ENCODE data around the gene PRSS23.

PRSS23 gene

DNA sequence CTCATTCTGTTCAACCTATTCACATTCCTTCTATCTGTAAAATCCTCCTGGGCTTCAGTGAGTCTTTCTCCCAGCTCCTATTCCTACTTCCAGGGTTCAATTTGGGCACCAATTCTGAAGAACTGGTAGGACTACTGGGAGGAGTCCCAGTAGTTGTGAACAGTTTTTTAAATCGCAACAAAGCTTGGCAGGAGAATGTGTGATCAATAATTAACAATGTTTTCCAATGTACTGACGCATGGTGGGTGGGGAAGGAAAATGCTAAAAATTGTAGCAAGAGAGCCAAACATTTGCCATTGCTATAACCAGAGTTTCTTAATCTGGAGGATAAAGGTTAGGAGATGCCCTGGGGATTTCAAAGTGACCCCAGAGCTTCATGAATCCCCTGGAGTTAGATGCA lies 27.3 kb upstream of the PRSS23 start:
- Histone ChIP-seq H3K4me3 (ENCODE audit: low read length in 2 of 2) (no peak overlapping the region), H3K9me3 (ENCODE audit: control insufficient read depth in 2 of 2, low read length in 2 of 2) (no peaks in the 10 kb centered on the region), H3K4me1 (ENCODE audit: control insufficient read depth in 2 of 2, insufficient read depth in 2 of 2, low read length in 2 of 2) (no peaks in the 10 kb centered on the region), H3K36me3 (ENCODE audit: control insufficient read depth in 2 of 2, insufficient read depth in 2 of 2, low read length in 2 of 2) (no peaks in the 10 kb centered on the region), H3K9ac (ENCODE audit: low read depth in 1 of 2, low read length in 2 of 2) (no peak overlapping the region), H3K27ac (ENCODE audit: low read depth in 2 of 2, low read length in 2 of 2) (no peak overlapping the region), H3K27me3 (ENCODE audit: control insufficient read depth in 2 of 2, insufficient read depth in 2 of 2, low read length in 2 of 2) (no peaks in the 10 kb centered on the region)

DNA sequence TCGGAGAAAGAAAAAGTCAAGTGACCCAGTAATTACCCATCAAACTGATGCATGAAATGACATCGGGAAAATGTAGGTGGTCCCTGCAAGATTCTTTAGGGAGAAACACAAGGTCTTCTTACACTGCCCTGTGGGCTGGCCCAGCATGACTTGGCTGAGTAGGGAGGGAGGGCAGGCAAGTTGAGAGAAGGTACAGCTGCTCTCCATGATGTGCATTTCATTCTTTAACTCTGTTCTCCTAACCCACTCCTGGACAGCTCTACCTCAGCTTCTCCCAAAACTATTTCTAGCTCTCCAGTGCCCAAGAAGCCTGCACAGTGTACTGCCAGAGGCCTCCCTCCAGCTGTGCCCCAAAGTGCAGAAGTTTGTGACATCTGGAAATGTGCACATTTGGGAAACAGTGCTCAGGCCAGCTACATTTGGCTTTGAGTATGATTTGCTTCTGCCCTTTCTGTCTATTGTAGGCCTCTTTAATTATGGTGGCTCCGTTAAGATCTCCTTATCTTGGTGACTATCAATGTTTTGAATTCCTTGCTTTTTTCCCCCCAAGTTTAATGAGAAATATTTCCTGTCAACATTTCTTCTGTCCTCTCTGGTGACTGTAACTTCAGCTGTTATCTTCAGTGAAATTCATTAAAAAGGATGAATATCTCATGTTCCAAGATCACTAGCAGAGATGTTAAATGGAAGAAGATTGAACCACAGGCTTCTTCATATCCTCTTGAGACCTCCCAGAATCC lies 26.7 kb upstream of the PRSS23 start:
- Histone ChIP-seq H3K4me1 (ENCODE audit: control insufficient read depth in 2 of 2, insufficient read depth in 2 of 2, low read length in 2 of 2) (no peaks in the 10 kb centered on the region), H3K27me3 (ENCODE audit: control insufficient read depth in 2 of 2, insufficient read depth in 2 of 2, low read length in 2 of 2) (no peaks in the 10 kb centered on the region), H3K36me3 (ENCODE audit: control insufficient read depth in 2 of 2, insufficient read depth in 2 of 2, low read length in 2 of 2) (no peaks in the 10 kb centered on the region), H3K4me3 (ENCODE audit: low read length in 2 of 2) (no peak overlapping the region), H3K9ac (ENCODE audit: low read depth in 1 of 2, low read length in 2 of 2) (no peak overlapping the region), H3K9me3 (ENCODE audit: control insufficient read depth in 2 of 2, low read length in 2 of 2) (no peaks in the 10 kb centered on the region), H3K27ac (ENCODE audit: low read depth in 2 of 2, low read length in 2 of 2) (no peak overlapping the region)

DNA sequence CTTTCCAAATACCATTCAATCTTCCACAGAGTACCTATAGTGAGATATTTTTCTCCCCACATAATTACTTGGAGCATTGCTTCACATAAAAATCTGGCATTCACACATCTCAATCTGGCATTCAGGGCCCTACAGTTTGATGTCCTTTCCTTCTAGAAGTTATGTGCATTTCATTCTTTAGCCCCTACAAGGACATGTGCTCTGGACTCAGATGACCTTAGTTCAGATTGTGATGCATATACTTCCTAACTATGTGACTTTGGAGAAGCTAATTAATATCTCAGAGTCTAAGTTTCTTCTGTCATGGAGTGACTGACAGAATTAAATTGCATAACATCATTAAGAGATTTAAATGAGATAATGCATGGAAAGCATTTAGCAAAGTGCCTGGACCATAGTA lies 25.9 kb upstream of the PRSS23 start:
- Histone ChIP-seq H3K9me3 (ENCODE audit: control insufficient read depth in 2 of 2, low read length in 2 of 2) (no peaks in the 10 kb centered on the region), H3K27me3 (ENCODE audit: control insufficient read depth in 2 of 2, insufficient read depth in 2 of 2, low read length in 2 of 2) (no peaks in the 10 kb centered on the region), H3K9ac (ENCODE audit: low read depth in 1 of 2, low read length in 2 of 2) (no peak overlapping the region), H3K4me3 (ENCODE audit: low read length in 2 of 2) (no peak overlapping the region), H3K36me3 (ENCODE audit: control insufficient read depth in 2 of 2, insufficient read depth in 2 of 2, low read length in 2 of 2) (no peaks in the 10 kb centered on the region), H3K27ac (ENCODE audit: low read depth in 2 of 2, low read length in 2 of 2) (no peak overlapping the region), H3K4me1 (ENCODE audit: control insufficient read depth in 2 of 2, insufficient read depth in 2 of 2, low read length in 2 of 2) (no peaks in the 10 kb centered on the region)

DNA sequence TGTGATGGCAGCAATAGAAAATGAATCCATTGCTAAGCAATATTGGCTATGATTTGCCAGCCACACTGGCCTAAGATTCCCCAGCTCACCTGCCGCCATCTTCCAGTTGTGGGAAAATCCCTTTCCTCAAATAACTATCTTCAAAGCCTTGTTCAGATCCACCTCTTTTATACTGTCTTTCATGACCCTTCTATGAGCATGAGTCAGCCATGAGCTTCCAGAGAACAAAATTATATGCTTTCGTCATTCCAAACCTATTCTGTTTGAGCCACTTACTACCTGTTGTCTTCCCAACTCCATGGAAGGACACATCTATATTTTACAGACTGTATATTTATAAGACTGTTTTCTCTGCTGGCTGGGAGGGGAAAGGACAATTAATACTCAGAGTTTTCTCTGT lies 25.0 kb upstream of the PRSS23 start:
- no peaks in the 10 kb centered on the region for H3K9me3 ChIP-seq (ENCODE audit: control insufficient read depth in 2 of 2, low read length in 2 of 2)
- H3K36me3 ChIP-seq (ENCODE audit: control insufficient read depth in 2 of 2, insufficient read depth in 2 of 2, low read length in 2 of 2): no peaks in the 10 kb centered on the region
- no peak overlapping the region for H3K4me3 ChIP-seq (ENCODE audit: low read length in 2 of 2)
- H3K4me1 ChIP-seq (ENCODE audit: control insufficient read depth in 2 of 2, insufficient read depth in 2 of 2, low read length in 2 of 2): no peaks in the 10 kb centered on the region
- no peak overlapping the region for H3K27ac ChIP-seq (ENCODE audit: low read depth in 2 of 2, low read length in 2 of 2)
- no peaks in the 10 kb centered on the region for H3K27me3 ChIP-seq (ENCODE audit: control insufficient read depth in 2 of 2, insufficient read depth in 2 of 2, low read length in 2 of 2)
- no peak overlapping the region for H3K9ac ChIP-seq (ENCODE audit: low read depth in 1 of 2, low read length in 2 of 2)

DNA sequence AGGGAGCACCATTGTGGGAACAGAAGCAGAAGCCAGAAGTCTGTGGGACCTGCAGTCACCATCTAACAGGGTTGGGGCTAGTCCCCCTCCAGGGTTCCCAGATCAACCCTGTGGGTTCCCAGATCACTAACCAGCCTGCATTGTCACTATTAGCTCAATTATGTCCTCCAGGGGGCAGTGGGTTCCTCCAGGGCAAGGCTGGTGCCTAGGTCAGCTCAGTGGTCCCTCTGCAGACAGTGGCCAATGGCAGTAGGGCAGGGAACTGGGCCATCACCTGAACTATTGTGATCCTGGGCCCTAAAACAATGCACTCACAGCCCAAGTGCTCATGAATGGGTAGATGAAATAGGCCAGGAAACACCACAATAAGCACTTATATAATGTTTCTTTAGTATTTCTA lies 18.8 kb upstream of the PRSS23 start:
- Histone ChIP-seq H3K9me3 (ENCODE audit: control insufficient read depth in 2 of 2, low read length in 2 of 2) (no peaks in the 10 kb centered on the region), H3K27me3 (ENCODE audit: control insufficient read depth in 2 of 2, insufficient read depth in 2 of 2, low read length in 2 of 2) (no peaks in the 10 kb centered on the region), H3K4me3 (ENCODE audit: low read length in 2 of 2) (no peak overlapping the region), H3K27ac (ENCODE audit: low read depth in 2 of 2, low read length in 2 of 2) (no peak overlapping the region), H3K36me3 (ENCODE audit: control insufficient read depth in 2 of 2, insufficient read depth in 2 of 2, low read length in 2 of 2) (no peaks in the 10 kb centered on the region), H3K4me1 (ENCODE audit: control insufficient read depth in 2 of 2, insufficient read depth in 2 of 2, low read length in 2 of 2) (peaks cover 0 to under 1% of the 10 kb centered on the region in 2 donors), H3K9ac (ENCODE audit: low read depth in 1 of 2, low read length in 2 of 2) (no peak overlapping the region)

DNA sequence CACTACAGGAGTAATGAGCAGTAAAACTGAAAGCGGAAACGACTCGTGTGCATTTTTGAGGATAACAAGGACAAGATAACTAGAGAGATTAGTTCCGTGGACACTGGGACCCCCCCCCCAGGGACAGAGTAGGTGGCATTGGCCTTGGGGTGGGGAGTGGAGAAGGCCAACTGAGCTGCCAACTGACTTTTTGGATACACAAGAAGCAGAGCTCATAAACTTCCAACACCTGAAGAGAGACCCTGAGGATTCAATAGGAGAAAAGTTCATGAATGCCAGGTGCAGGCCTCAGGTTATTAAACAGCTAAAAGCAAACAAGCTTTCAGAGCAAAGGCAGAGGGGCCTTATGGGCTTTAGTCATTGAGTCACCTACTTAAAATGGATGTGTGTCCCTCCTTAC lies 17.6 kb upstream of the PRSS23 start:
- Histone ChIP-seq H3K4me3 (ENCODE audit: low read length in 2 of 2) (no peak overlapping the region), H3K4me1 (ENCODE audit: control insufficient read depth in 2 of 2, insufficient read depth in 2 of 2, low read length in 2 of 2) (peaks cover 0 to 5% of the 10 kb centered on the region in 2 donors), H3K9ac (ENCODE audit: low read depth in 1 of 2, low read length in 2 of 2) (no peak overlapping the region), H3K9me3 (ENCODE audit: control insufficient read depth in 2 of 2, low read length in 2 of 2) (no peaks in the 10 kb centered on the region), H3K27ac (ENCODE audit: low read depth in 2 of 2, low read length in 2 of 2) (no peak overlapping the region), H3K36me3 (ENCODE audit: control insufficient read depth in 2 of 2, insufficient read depth in 2 of 2, low read length in 2 of 2) (no peaks in the 10 kb centered on the region), H3K27me3 (ENCODE audit: control insufficient read depth in 2 of 2, insufficient read depth in 2 of 2, low read length in 2 of 2) (no peaks in the 10 kb centered on the region)

DNA sequence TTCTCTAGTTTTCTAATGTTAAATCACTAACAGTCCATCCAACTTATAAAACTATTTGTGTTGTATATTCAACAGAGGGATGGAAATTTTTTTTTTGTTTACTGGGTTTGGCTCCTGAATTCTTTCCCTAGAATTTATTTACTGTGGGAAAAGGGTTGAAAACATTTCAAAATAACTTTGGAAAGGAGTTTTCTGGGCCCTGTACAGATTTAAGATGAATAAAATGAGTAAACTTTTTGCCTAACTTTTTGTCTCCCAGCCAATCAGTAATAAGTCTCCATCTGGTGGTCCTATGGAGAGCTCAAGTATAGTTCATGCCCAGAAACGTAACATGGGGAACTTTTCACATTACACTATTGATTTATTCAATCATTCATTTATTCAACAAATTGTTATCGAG lies 16.7 kb upstream of the PRSS23 start:
- H3K36me3 ChIP-seq (ENCODE audit: control insufficient read depth in 2 of 2, insufficient read depth in 2 of 2, low read length in 2 of 2): no peaks in the 10 kb centered on the region
- H3K4me1 ChIP-seq (ENCODE audit: control insufficient read depth in 2 of 2, insufficient read depth in 2 of 2, low read length in 2 of 2): peaks cover 0 to 5% of the 10 kb centered on the region in 2 donors
- H3K27ac ChIP-seq (ENCODE audit: low read depth in 2 of 2, low read length in 2 of 2): no peak overlapping the region
- H3K27me3 ChIP-seq (ENCODE audit: control insufficient read depth in 2 of 2, insufficient read depth in 2 of 2, low read length in 2 of 2): no peaks in the 10 kb centered on the region
- no peak overlapping the region for H3K4me3 ChIP-seq (ENCODE audit: low read length in 2 of 2)
- H3K9me3 ChIP-seq (ENCODE audit: control insufficient read depth in 2 of 2, low read length in 2 of 2): no peaks in the 10 kb centered on the region
- H3K9ac ChIP-seq (ENCODE audit: low read depth in 1 of 2, low read length in 2 of 2): no peak overlapping the region

DNA sequence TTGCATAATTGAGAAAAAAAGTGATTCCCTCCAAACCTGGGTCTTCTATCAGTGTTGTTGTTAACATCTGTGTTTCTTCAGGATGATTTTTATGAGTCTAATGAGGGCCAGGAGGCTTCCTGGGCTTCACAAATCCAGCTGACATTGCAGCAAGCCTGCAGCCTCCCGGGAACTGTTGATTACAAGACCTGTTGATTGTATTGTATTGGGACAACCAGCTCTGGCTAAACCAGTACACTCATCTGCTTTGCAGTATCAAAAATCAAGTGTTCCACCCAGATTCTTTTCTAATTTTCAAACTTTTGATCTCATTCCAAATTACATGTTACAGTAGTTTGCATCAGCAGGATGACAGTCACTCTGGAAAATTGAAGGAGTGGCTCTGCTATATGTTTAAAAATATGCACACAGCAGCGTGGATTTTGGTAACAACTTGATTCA lies 16.1 kb upstream of the PRSS23 start:
- H3K36me3 ChIP-seq (ENCODE audit: control insufficient read depth in 2 of 2, insufficient read depth in 2 of 2, low read length in 2 of 2): no peaks in the 10 kb centered on the region
- H3K27ac ChIP-seq (ENCODE audit: low read depth in 2 of 2, low read length in 2 of 2): no peak overlapping the region

DNA sequence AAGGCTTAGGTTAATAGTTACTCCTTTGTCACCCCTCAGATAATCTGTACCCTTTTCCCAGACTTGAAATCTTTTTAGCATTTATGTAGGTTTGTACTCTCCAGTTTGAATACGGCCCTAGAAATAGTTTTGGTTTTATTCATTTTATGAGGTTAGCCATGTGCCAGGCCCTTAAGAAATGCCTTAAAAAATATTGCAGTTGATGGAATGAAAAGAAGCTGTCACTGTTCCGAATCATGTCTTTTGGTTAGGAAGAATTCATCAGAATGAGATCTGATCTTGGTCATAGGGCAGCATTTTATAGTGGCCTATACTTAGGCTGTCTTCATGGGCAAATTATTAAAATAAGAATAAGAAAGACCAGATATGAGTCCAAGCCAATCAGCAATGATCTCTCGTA lies 14.8 kb upstream of the PRSS23 start:
- Histone ChIP-seq H3K9me3 (ENCODE audit: control insufficient read depth in 2 of 2, low read length in 2 of 2) (no peaks in the 10 kb centered on the region), H3K27ac (ENCODE audit: low read depth in 2 of 2, low read length in 2 of 2) (no peak overlapping the region), H3K4me3 (ENCODE audit: low read length in 2 of 2) (no peak overlapping the region), H3K36me3 (ENCODE audit: control insufficient read depth in 2 of 2, insufficient read depth in 2 of 2, low read length in 2 of 2) (no peaks in the 10 kb centered on the region), H3K27me3 (ENCODE audit: control insufficient read depth in 2 of 2, insufficient read depth in 2 of 2, low read length in 2 of 2) (no peaks in the 10 kb centered on the region), H3K9ac (ENCODE audit: low read depth in 1 of 2, low read length in 2 of 2) (no peak overlapping the region), H3K4me1 (ENCODE audit: control insufficient read depth in 2 of 2, insufficient read depth in 2 of 2, low read length in 2 of 2) (peaks cover 0 to 5% of the 10 kb centered on the region in 2 donors)

More for the DNA sequence above, 16.1 kb upstream of the PRSS23 start:
- Histone ChIP-seq H3K4me3 (ENCODE audit: low read length in 2 of 2) (no peak overlapping the region), H3K4me1 (ENCODE audit: control insufficient read depth in 2 of 2, insufficient read depth in 2 of 2, low read length in 2 of 2) (peaks cover 0 to 5% of the 10 kb centered on the region in 2 donors), H3K27me3 (ENCODE audit: control insufficient read depth in 2 of 2, insufficient read depth in 2 of 2, low read length in 2 of 2) (no peaks in the 10 kb centered on the region), H3K9me3 (ENCODE audit: control insufficient read depth in 2 of 2, low read length in 2 of 2) (no peaks in the 10 kb centered on the region), H3K9ac (ENCODE audit: low read depth in 1 of 2, low read length in 2 of 2) (no peak overlapping the region)

DNA sequence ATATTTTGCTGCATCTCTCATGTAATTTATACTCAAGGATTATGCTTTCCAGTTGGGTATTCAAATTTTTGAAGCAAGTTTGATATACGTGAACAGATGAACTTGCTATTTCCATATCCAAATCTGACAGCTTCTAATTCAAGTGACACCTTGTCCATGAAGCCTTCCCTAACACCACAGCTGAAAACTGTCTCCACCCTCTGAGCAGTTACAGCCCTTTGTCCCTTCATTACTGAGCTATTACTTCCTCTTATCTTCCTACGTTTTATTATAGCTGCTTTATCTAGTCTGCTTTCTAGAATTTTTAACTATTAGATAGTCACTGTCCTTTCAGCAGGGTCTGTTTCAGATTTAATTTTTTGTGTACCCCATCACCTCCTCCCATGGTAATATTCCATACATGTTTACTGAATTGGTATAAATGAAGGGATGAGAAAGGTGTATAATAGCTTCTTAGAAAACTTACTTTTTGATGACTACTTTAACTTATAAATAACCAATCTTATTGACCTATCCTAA lies 13.3 kb upstream of the PRSS23 start:
- Histone ChIP-seq H3K9me3 (ENCODE audit: control insufficient read depth in 2 of 2, low read length in 2 of 2) (no peaks in the 10 kb centered on the region), H3K27ac (ENCODE audit: low read depth in 2 of 2, low read length in 2 of 2) (no peak overlapping the region), H3K4me3 (ENCODE audit: low read length in 2 of 2) (no peak overlapping the region), H3K36me3 (ENCODE audit: control insufficient read depth in 2 of 2, insufficient read depth in 2 of 2, low read length in 2 of 2) (no peaks in the 10 kb centered on the region), H3K27me3 (ENCODE audit: control insufficient read depth in 2 of 2, insufficient read depth in 2 of 2, low read length in 2 of 2) (no peaks in the 10 kb centered on the region), H3K9ac (ENCODE audit: low read depth in 1 of 2, low read length in 2 of 2) (no peak overlapping the region), H3K4me1 (ENCODE audit: control insufficient read depth in 2 of 2, insufficient read depth in 2 of 2, low read length in 2 of 2) (peaks cover 0 to 5% of the 10 kb centered on the region in 2 donors)
